ENCODE data around the gene ITCH.
A peak's percentile ranks its signal among the peaks of the same experiment; 100 is the strongest.

DNA sequence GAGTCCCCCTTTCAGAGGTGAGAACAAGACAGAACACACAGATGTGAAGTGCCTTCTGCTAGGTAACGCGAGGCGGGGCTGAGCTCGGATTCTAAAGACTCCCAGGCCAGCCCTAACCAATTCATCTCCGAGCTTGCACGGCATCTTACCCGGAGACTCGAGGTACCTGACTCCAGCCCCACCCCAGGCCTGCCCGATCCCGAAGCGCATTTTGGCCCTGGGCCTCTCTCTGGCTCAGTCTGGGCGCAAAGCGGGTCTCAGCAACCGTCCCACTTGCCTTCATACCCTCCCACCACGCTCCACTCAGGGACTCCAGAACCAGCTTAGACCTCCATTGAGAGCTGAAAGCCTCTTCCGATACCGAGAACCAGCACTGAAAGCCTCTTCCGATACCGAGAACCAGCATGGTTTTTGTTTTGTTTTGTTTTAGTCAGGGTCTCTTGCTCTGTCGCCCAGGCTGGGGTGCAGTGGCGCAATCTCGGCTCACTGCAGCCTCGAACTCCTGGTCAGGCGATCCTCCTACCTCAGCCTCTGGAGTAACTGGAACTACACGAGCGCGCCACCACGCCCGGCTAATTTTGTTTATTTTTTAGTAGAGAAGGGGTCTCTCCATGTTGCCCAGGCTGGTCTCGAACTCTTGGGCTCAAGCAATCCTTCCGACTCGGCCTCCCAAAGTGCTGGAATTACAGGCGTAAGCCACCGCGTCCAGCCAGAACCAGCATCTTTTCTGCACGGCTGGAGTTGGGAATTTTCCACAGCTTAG lies 152.6 kb downstream of the ITCH start:
- TF ChIP-seq CTCF (IDR thresholded peaks at IDR 0.05) (peak in 1 of 3 donors; percentile 10), POLR2A (IDR thresholded peaks at IDR 0.05) (no peak), POLR2AphosphoS5 (IDR thresholded peaks at IDR 0.05) (no peak)
